GM23338 (cell line): Measurements from ENCODE around the gene CASK. TPM values are rescaled to one million over a fixed set of nuclear protein-coding genes. Genes with fewer than 3 reads are reported as not detected.

Experiments
- ATAC-seq: fragments of 200-7000 bp; cut with Tn5 transposase; 3 replicates; pipeline ENCODE4 v1.9.1; 2020
- DNase-seq: peaks from one replicate; pipeline ENCODE4 v3.0.0-alpha.2; 2015; ENCODE audit warnings: low spot score
- H2AFZ ChIP-seq: fragments of 200-600 bp; sonication (generic); 2 replicates; pipeline ENCODE4 v1.8.0; 2016; ENCODE audit warnings: antibody characterized with exemption, mild to moderate bottlenecking, moderate library complexity
- H3F3A ChIP-seq: fragments of 200-600 bp; sonication (generic); replicated peaks from 2 replicates; pipeline ENCODE4 v1.8.0; 2017; ENCODE audit warnings: antibody characterized with exemption, mixed run types, low read depth
- H3K27ac ChIP-seq: fragments of 200-600 bp; sonication (generic); 2 replicates; pipeline ENCODE4 v1.6.1; 2016; ENCODE audit warnings: low read depth
- H3K27me3 ChIP-seq: fragments of 200-600 bp; sonication (generic); 2 replicates; pipeline ENCODE4 v1.8.0; 2016; ENCODE audit warnings: mild to moderate bottlenecking, mixed run types, moderate library complexity; ENCODE audit not compliant: insufficient read depth
- H3K36me3 ChIP-seq: fragments of 200-600 bp; sonication (generic); 2 replicates; pipeline ENCODE4 v1.8.0; 2016; ENCODE audit warnings: mild to moderate bottlenecking; ENCODE audit not compliant: insufficient read depth
- H3K4me1 ChIP-seq: fragments of 200-600 bp; sonication (generic); 2 replicates; pipeline ENCODE4 v1.8.0; 2016; ENCODE audit warnings: mild to moderate bottlenecking, moderate library complexity; ENCODE audit not compliant: insufficient read depth
- H3K4me2 ChIP-seq: fragments of 200-600 bp; sonication (generic); 2 replicates; pipeline ENCODE4 v1.7.1; 2017; ENCODE audit warnings: mixed run types
- H3K4me3 ChIP-seq: fragments of 200-600 bp; sonication (generic); 2 replicates; pipeline ENCODE4 v1.6.1; 2016; ENCODE audit warnings: mixed run types
- H3K79me2 ChIP-seq: fragments of 200-600 bp; sonication (generic); replicated peaks from 2 replicates; pipeline ENCODE4 v1.8.0; 2017; ENCODE audit warnings: mild to moderate bottlenecking; ENCODE audit not compliant: insufficient read depth
- H3K9me2 ChIP-seq: fragments of 200-600 bp; sonication (generic); 2 replicates; pipeline ENCODE4 v1.8.0; 2017; ENCODE audit not compliant: insufficient read depth
- H4K20me1 ChIP-seq: fragments of 200-600 bp; sonication (generic); replicated peaks from 2 replicates; pipeline ENCODE4 v1.8.0; 2017; ENCODE audit warnings: mild to moderate bottlenecking; ENCODE audit not compliant: insufficient read depth
- H3K27ac Mint-ChIP-seq: 2 replicates; pipeline ENCODE4 v1.8.0; 2020; ENCODE audit warnings: inconsistent platforms, mild to moderate bottlenecking, moderate library complexity, mixed read lengths
- H3K27me3 Mint-ChIP-seq: 3 replicates; pipeline ENCODE4 v1.8.0; 2022; ENCODE audit warnings: low read depth, mild to moderate bottlenecking, moderate library complexity, mixed read lengths, inconsistent platforms; ENCODE audit not compliant: insufficient read depth, poor library complexity
- H3K36me3 Mint-ChIP-seq: 3 replicates; pipeline ENCODE4 v1.8.0; 2021; ENCODE audit warnings: low read depth, mild to moderate bottlenecking, inconsistent platforms, moderate library complexity, mixed read lengths
- H3K4me1 Mint-ChIP-seq: 3 replicates; pipeline ENCODE4 v1.8.0; 2020; ENCODE audit warnings: mild to moderate bottlenecking, inconsistent platforms, mixed read lengths
- H3K4me3 Mint-ChIP-seq: 3 replicates; pipeline ENCODE4 v1.8.0; 2021; ENCODE audit warnings: moderate library complexity, mild to moderate bottlenecking, inconsistent platforms, mixed read lengths
- H3K9me3 Mint-ChIP-seq: 3 replicates; pipeline ENCODE4 v1.8.0; 2020; ENCODE audit warnings: moderate library complexity, mild to moderate bottlenecking, inconsistent platforms, mixed read lengths
- CREB1 ChIP-seq: fragments of 250-450 bp; sonication (Bioruptor Pico); IDR thresholded peaks from 2 replicates; pipeline ENCODE4 v1.5.0; 2020; ENCODE audit warnings: low read depth, mild to moderate bottlenecking, moderate library complexity
- EZH2 ChIP-seq: fragments of 200-600 bp; sonication (generic); IDR thresholded peaks from one replicate; pipeline ENCODE4 v1.8.0; 2017; ENCODE audit warnings: antibody characterized with exemption, mild to moderate bottlenecking, low read depth; ENCODE audit not compliant: unreplicated experiment
- EZH2phosphoT487 ChIP-seq: fragments of 200-600 bp; sonication (generic); IDR thresholded peaks from one replicate; pipeline ENCODE4 v1.8.1; 2018; ENCODE audit warnings: antibody characterized with exemption; ENCODE audit not compliant: unreplicated experiment
- JUNB ChIP-seq: IDR thresholded peaks from one replicate; pipeline ENCODE4 v1.6.1; 2016; ENCODE audit warnings: antibody characterized with exemption; ENCODE audit not compliant: unreplicated experiment
- NANOG ChIP-seq: IDR thresholded peaks from 2 replicates; pipeline ENCODE4 v1.6.1; 2016; ENCODE audit warnings: antibody characterized with exemption, borderline replicate concordance
- POLR2AphosphoS5 ChIP-seq: IDR thresholded peaks from 2 replicates; pipeline ENCODE4 v1.6.1; 2016; ENCODE audit warnings: antibody characterized with exemption, low read depth
- STAT1 ChIP-seq: IDR thresholded peaks from one replicate; pipeline ENCODE4 v1.6.1; 2016; ENCODE audit warnings: antibody characterized with exemption; ENCODE audit not compliant: unreplicated experiment
- ZNF114 ChIP-seq: fragments of 250-450 bp; sonication (Bioruptor Pico); IDR thresholded peaks from 2 replicates; pipeline ENCODE4 v1.5.0; 2020; ENCODE audit warnings: mild to moderate bottlenecking, moderate library complexity
- ZNF331 ChIP-seq: fragments of 250-450 bp; sonication (Bioruptor Pico); IDR thresholded peaks from 2 replicates; pipeline ENCODE4 v1.5.0; 2020; ENCODE audit warnings: low read depth, mild to moderate bottlenecking, moderate library complexity
- polyA plus RNA-seq: library from polyadenylated mRNA; unstranded; fragments of >200 nt; fragmentation: Nextera tagmentation; extraction: Ambion mirVana; gene quantifications from 2 replicates; pipeline ENCODE4 v1.2.1, GENCODE V29; 2016
- total RNA-seq: library from RNA; depleted of rRNA; stranded (reverse); fragments of >200 nt; shearing (Covaris generic); gene quantifications from 2 replicates; pipeline ENCODE4 v1.2.3, GENCODE V29; 2014
- TF ChIP-seq, protein P1 (sequence below): IDR thresholded peaks from one replicate; pipeline ENCODE4 v1.6.1; 2018; ENCODE audit warnings: antibody characterized with exemption; ENCODE audit not compliant: unreplicated experiment
- TF ChIP-seq, protein P2 (sequence below), 2 experiments: fragments of 200-600 bp in 1 of 2; sonication (generic) in 1 of 2; conservative IDR thresholded peaks; 2 replicates each; pipeline versions ENCODE4 v1.5.1 to v1.6.1; 2016 to 2017; ENCODE audit warnings: antibody characterized with exemption in 2 of 2, low read depth in 2 of 2, mild to moderate bottlenecking in 2 of 2, moderate library complexity in 1 of 2
- TF ChIP-seq, protein P3 (sequence below): fragments of 250-450 bp; sonication (Bioruptor Pico); IDR thresholded peaks from 2 replicates; pipeline ENCODE4 v1.5.0; 2020; ENCODE audit warnings: mild to moderate bottlenecking, moderate library complexity
- TF ChIP-seq, protein P4 (sequence below): IDR thresholded peaks from 2 replicates; pipeline ENCODE4 v1.6.1; 2016; ENCODE audit warnings: antibody characterized with exemption

The CASK gene
- total and polyA plus RNA-seq, 2 experiments from 2014 or later = 15.3 to 44.4 TPM

DNA sequence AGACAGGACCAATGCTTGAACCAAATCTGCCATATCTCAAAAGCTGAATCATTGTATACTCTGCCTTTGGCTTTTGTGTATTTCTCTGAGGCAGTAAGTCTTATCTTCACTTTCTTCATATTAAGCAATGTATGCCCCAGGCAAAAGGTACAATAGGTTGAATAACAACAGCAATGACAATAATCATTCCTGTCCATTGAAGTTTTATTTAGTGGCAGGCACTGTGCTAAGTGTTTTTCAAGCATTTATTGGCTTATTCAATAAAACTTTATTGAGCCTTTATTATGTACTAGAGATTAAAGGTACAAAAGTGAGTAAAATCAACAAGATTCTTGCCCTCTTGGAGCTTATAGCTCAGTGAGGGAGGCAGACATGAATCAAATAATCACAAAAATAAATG is 8.2 kb upstream of the CASK start:
- H3K9me3 Mint-ChIP-seq = no peaks in the 10 kb centered on the region
- Histone ChIP-seq H4K20me1 (no peaks in the 10 kb centered on the region), H3F3A (no peaks in the 10 kb centered on the region), H3K36me3 (no peaks in the 10 kb centered on the region), H3K9me2 (no peaks in the 10 kb centered on the region), H3K79me2 (no peaks in the 10 kb centered on the region), H3K4me1 (no peaks in the 10 kb centered on the region), H3K4me3 (no peak overlapping the region), H3K4me2 (no peak overlapping the region), H3K27me3 (no peaks in the 10 kb centered on the region), H2AFZ (no peak overlapping the region), H3K27ac (no peak overlapping the region)
- no peaks in the 10 kb centered on the region for H3K27me3 Mint-ChIP-seq
- peaks cover 9% of the 10 kb centered on the region; the same call in 2 of the 3 replicates for H3K4me1 Mint-ChIP-seq
- H3K36me3 Mint-ChIP-seq = no peaks in the 10 kb centered on the region
- DNase-seq (no peak), ATAC-seq (no peak)
- no peak overlapping the region for H3K4me3 Mint-ChIP-seq
- no peak for TF ChIP-seq POLR2AphosphoS5
- TF ChIP-seq, protein P1, sequence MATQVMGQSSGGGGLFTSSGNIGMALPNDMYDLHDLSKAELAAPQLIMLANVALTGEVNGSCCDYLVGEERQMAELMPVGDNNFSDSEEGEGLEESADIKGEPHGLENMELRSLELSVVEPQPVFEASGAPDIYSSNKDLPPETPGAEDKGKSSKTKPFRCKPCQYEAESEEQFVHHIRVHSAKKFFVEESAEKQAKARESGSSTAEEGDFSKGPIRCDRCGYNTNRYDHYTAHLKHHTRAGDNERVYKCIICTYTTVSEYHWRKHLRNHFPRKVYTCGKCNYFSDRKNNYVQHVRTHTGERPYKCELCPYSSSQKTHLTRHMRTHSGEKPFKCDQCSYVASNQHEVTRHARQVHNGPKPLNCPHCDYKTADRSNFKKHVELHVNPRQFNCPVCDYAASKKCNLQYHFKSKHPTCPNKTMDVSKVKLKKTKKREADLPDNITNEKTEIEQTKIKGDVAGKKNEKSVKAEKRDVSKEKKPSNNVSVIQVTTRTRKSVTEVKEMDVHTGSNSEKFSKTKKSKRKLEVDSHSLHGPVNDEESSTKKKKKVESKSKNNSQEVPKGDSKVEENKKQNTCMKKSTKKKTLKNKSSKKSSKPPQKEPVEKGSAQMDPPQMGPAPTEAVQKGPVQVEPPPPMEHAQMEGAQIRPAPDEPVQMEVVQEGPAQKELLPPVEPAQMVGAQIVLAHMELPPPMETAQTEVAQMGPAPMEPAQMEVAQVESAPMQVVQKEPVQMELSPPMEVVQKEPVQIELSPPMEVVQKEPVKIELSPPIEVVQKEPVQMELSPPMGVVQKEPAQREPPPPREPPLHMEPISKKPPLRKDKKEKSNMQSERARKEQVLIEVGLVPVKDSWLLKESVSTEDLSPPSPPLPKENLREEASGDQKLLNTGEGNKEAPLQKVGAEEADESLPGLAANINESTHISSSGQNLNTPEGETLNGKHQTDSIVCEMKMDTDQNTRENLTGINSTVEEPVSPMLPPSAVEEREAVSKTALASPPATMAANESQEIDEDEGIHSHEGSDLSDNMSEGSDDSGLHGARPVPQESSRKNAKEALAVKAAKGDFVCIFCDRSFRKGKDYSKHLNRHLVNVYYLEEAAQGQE = no peak
- TF ChIP-seq, protein P2, sequence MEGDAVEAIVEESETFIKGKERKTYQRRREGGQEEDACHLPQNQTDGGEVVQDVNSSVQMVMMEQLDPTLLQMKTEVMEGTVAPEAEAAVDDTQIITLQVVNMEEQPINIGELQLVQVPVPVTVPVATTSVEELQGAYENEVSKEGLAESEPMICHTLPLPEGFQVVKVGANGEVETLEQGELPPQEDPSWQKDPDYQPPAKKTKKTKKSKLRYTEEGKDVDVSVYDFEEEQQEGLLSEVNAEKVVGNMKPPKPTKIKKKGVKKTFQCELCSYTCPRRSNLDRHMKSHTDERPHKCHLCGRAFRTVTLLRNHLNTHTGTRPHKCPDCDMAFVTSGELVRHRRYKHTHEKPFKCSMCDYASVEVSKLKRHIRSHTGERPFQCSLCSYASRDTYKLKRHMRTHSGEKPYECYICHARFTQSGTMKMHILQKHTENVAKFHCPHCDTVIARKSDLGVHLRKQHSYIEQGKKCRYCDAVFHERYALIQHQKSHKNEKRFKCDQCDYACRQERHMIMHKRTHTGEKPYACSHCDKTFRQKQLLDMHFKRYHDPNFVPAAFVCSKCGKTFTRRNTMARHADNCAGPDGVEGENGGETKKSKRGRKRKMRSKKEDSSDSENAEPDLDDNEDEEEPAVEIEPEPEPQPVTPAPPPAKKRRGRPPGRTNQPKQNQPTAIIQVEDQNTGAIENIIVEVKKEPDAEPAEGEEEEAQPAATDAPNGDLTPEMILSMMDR (conservative IDR thresholded peaks at IDR 0.05; ENCODE audit: low read depth in 2 of 2) = no peak
- TF ChIP-seq JUNB = no peak
- TF ChIP-seq STAT1 = no peak
- no peak for TF ChIP-seq EZH2phosphoT487
- TF ChIP-seq ZNF331 (CRISPR knock-in tag) = no peak
- TF ChIP-seq EZH2 = no peak
- no peak for TF ChIP-seq NANOG
- TF ChIP-seq, protein P3, sequence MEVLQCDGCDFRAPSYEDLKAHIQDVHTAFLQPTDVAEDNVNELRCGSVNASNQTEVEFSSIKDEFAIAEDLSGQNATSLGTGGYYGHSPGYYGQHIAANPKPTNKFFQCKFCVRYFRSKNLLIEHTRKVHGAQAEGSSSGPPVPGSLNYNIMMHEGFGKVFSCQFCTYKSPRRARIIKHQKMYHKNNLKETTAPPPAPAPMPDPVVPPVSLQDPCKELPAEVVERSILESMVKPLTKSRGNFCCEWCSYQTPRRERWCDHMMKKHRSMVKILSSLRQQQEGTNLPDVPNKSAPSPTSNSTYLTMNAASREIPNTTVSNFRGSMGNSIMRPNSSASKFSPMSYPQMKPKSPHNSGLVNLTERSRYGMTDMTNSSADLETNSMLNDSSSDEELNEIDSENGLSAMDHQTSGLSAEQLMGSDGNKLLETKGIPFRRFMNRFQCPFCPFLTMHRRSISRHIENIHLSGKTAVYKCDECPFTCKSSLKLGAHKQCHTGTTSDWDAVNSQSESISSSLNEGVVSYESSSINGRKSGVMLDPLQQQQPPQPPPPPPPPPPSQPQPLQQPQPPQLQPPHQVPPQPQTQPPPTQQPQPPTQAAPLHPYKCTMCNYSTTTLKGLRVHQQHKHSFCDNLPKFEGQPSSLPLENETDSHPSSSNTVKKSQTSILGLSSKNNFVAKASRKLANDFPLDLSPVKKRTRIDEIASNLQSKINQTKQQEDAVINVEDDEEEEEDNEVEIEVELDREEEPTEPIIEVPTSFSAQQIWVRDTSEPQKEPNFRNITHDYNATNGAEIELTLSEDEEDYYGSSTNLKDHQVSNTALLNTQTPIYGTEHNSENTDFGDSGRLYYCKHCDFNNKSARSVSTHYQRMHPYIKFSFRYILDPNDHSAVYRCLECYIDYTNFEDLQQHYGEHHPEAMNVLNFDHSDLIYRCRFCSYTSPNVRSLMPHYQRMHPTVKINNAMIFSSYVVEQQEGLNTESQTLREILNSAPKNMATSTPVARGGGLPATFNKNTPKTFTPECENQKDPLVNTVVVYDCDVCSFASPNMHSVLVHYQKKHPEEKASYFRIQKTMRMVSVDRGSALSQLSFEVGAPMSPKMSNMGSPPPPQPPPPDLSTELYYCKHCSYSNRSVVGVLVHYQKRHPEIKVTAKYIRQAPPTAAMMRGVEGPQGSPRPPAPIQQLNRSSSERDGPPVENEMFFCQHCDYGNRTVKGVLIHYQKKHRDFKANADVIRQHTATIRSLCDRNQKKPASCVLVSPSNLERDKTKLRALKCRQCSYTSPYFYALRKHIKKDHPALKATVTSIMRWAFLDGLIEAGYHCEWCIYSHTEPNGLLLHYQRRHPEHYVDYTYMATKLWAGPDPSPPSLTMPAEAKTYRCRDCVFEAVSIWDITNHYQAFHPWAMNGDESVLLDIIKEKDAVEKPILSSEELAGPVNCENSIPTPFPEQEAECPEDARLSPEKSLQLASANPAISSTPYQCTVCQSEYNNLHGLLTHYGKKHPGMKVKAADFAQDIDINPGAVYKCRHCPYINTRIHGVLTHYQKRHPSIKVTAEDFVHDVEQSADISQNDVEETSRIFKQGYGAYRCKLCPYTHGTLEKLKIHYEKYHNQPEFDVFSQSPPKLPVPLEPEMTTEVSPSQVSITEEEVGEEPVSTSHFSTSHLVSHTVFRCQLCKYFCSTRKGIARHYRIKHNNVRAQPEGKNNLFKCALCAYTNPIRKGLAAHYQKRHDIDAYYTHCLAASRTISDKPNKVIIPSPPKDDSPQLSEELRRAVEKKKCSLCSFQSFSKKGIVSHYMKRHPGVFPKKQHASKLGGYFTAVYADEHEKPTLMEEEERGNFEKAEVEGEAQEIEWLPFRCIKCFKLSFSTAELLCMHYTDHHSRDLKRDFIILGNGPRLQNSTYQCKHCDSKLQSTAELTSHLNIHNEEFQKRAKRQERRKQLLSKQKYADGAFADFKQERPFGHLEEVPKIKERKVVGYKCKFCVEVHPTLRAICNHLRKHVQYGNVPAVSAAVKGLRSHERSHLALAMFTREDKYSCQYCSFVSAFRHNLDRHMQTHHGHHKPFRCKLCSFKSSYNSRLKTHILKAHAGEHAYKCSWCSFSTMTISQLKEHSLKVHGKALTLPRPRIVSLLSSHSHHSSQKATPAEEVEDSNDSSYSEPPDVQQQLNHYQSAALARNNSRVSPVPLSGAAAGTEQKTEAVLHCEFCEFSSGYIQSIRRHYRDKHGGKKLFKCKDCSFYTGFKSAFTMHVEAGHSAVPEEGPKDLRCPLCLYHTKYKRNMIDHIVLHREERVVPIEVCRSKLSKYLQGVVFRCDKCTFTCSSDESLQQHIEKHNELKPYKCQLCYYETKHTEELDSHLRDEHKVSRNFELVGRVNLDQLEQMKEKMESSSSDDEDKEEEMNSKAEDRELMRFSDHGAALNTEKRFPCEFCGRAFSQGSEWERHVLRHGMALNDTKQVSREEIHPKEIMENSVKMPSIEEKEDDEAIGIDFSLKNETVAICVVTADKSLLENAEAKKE (CRISPR knock-in tag) = no peak
- TF ChIP-seq ZNF114 = no peak
- TF ChIP-seq, protein P4, sequence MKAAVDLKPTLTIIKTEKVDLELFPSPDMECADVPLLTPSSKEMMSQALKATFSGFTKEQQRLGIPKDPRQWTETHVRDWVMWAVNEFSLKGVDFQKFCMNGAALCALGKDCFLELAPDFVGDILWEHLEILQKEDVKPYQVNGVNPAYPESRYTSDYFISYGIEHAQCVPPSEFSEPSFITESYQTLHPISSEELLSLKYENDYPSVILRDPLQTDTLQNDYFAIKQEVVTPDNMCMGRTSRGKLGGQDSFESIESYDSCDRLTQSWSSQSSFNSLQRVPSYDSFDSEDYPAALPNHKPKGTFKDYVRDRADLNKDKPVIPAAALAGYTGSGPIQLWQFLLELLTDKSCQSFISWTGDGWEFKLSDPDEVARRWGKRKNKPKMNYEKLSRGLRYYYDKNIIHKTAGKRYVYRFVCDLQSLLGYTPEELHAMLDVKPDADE = no peak
- TF ChIP-seq CREB1 (CRISPR knock-in tag) = no peak
- H3K27ac Mint-ChIP-seq = no peak overlapping the region
